ENCODE data around the gene SCYGR7. TPM values are rescaled to one million over a fixed set of nuclear protein-coding genes. Genes with fewer than 3 reads are reported as not detected.
A peak's percentile ranks its signal among the peaks of the same experiment; 100 is the strongest.
"Not testable (repeated sequence)": the region's sequence is repeated elsewhere in the genome, so short reads cannot be mapped to it uniquely, and the experiment has no call there.

SCYGR7 gene
- total and polyA plus RNA-seq, 10 of the 15 experiments (the other 5 are each of a cell fraction or from before 2014, with no cell fraction given) = not detected

GRCh38 chr2:227740705-227741104 lies 12.6 kb downstream of the SCYGR7 start:
- BruUV-seq (replicated peaks); DNase-seq (ENCODE audit: low read depth, low spot score); ATAC-seq; H3K9ac ChIP-seq (ENCODE audit: control insufficient read depth, insufficient read depth, low read length); in situ Hi-C loops (cut with MboI); H3K4me1 ChIP-seq (ENCODE audit: control insufficient read depth, insufficient read depth, low read length); H3K27ac ChIP-seq (ENCODE audit: control insufficient read depth, insufficient read depth); H3K27me3 ChIP-seq (replicated peaks in 1 of 2; ENCODE audit: control insufficient read depth in 2 of 2, insufficient read depth in 2 of 2, low read length in 1 of 2); intact Hi-C loops (cut with micrococcal nuclease; ENCODE audit: unreplicated experiment); H3K4me3 ChIP-seq; H2AFZ ChIP-seq (ENCODE audit: control insufficient read depth, low read depth, low read length); H3K9me3 ChIP-seq (replicated peaks; ENCODE audit: control insufficient read depth, insufficient read depth, low read length); H3K79me2 ChIP-seq (ENCODE audit: control insufficient read depth, insufficient read depth, low read length); H4K20me1 ChIP-seq (ENCODE audit: control insufficient read depth, insufficient read depth); H3K36me3 ChIP-seq (ENCODE audit: control insufficient read depth in 2 of 2, insufficient read depth in 2 of 2, low read length in 1 of 2); FAIRE-seq; H3K4me2 ChIP-seq (ENCODE audit: control insufficient read depth, insufficient read depth): not testable (repeated sequence)
- ChIA-PET POLR2A (interaction anchor here (0.7 kb wide), 1 partner anchor 39 kb away, joined by 3 read pairs; no protein-coding TSS in a partner anchor), SMC1A (ENCODE audit: uncharacterized antibody, unreplicated experiment) (interaction anchor here (0.6 to 1.8 kb wide), 4 partner anchors 25 to 139 kb away, joined by 3 to 14 read pairs (median 4); no protein-coding TSS in a partner anchor), RAD21 (ENCODE audit: unreplicated experiment) (interaction anchor here (0.9 to 1.1 kb wide), 2 partner anchors 26 to 150 kb away, joined by 3 to 6 read pairs; no protein-coding TSS in a partner anchor), CTCF (interaction anchor here (0.7 to 3.8 kb wide), 14 partner anchors 15 to 334 kb away, joined by 3 to 24 read pairs (median 4); no protein-coding TSS in a partner anchor)
- 30% methylated on average over 7 of the region's 7 CpGs for WGBS (ENCODE audit: insufficient coverage, insufficient replicate concordance, low lambda C conversion rate, missing lambda C conversion rate)
- TF ChIP-seq, protein P1, sequence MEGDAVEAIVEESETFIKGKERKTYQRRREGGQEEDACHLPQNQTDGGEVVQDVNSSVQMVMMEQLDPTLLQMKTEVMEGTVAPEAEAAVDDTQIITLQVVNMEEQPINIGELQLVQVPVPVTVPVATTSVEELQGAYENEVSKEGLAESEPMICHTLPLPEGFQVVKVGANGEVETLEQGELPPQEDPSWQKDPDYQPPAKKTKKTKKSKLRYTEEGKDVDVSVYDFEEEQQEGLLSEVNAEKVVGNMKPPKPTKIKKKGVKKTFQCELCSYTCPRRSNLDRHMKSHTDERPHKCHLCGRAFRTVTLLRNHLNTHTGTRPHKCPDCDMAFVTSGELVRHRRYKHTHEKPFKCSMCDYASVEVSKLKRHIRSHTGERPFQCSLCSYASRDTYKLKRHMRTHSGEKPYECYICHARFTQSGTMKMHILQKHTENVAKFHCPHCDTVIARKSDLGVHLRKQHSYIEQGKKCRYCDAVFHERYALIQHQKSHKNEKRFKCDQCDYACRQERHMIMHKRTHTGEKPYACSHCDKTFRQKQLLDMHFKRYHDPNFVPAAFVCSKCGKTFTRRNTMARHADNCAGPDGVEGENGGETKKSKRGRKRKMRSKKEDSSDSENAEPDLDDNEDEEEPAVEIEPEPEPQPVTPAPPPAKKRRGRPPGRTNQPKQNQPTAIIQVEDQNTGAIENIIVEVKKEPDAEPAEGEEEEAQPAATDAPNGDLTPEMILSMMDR (IDR thresholded peaks at IDR 0.05 in 2 of 3, conservative IDR thresholded peaks at IDR 0.05 in 1 of 3; ENCODE audit: control insufficient read depth in 2 of 3, extremely low read depth in 1 of 3, insufficient read depth in 1 of 3, low read depth in 3 of 3, low read length in 3 of 3) = peak in 2 of 3 experiments; percentile 3 to 14; a peak in 1 of 6 replicates
- TF ChIP-seq RAD21 (IDR thresholded peaks at IDR 0.05; ENCODE audit: insufficient read depth, low read depth, low read length) (peak; percentile 29; the same call in 1 of the 2 replicates), BHLHE40 (IDR thresholded peaks at IDR 0.05; ENCODE audit: borderline replicate concordance in 1 of 2, low read depth in 2 of 2, low read length in 1 of 2) (peak; percentile 52 to 77; a peak in 2 of 4 replicates)

DNA sequence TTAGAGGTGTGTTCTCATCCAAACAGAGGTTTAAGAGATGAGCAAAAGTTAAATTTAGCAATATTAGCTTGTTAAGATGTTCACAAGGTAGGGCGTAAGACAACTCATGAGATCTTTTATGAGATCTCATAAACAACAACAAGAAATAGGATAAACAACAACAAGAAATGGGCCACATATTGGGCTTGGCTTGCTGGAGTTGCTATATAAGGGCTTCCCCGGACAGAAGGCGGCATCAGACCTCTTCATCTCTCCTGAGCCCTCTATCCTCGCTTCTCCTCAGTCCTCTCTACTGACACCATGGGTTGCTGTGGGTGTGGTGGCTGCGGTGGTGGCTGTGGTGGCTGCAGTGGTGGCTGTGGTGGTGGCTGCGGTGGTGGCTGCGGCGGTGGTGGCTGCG lies 17.5 kb downstream of the SCYGR7 start, which contains the start of gene SCYGR8:
TSS of gene SCYGR8 (plus strand) at position 301 of the 400 bp plus-strand sequence. CDS start at position 301, 0 bp downstream.
- H3K4me2 ChIP-seq (ENCODE audit: control insufficient read depth, insufficient read depth) = no peak within 1 kb of the TSS
- H3K4me1 ChIP-seq (ENCODE audit: control insufficient read depth, insufficient read depth, low read length) = no peaks in the 10 kb centered on the region
- no peaks in the 10 kb centered on the region for H3K79me2 ChIP-seq (ENCODE audit: control insufficient read depth, insufficient read depth, low read length)
- intact Hi-C loops (cut with micrococcal nuclease; ENCODE audit: unreplicated experiment) = no loop called here
- SMC1A ChIA-PET (ENCODE audit: uncharacterized antibody, unreplicated experiment) = no interaction called here
- H2AFZ ChIP-seq (ENCODE audit: control insufficient read depth, low read depth, low read length) = no peak within 1 kb of the TSS
- RAD21 ChIA-PET (ENCODE audit: unreplicated experiment) = no interaction called here
- BruUV-seq (replicated peaks) = no TSS peak
- FAIRE-seq (no peak), ATAC-seq (no peak), DNase-seq (ENCODE audit: low read depth, low spot score) (no peak)
- H3K9me3 ChIP-seq (replicated peaks; ENCODE audit: control insufficient read depth, insufficient read depth, low read length) = no peaks in the 10 kb centered on the region
- no peak within 1 kb of the TSS for H3K4me3 ChIP-seq
- H3K36me3 ChIP-seq (ENCODE audit: control insufficient read depth in 2 of 2, insufficient read depth in 2 of 2, low read length in 1 of 2) = no peaks in the 10 kb centered on the region
- CTCF ChIA-PET = interaction anchor here (2.0 kb wide), 1 partner anchor 21 kb away, joined by 5 read pairs; no protein-coding TSS in a partner anchor
- no peaks in the 10 kb centered on the region for H3K27me3 ChIP-seq (replicated peaks in 1 of 2; ENCODE audit: control insufficient read depth in 2 of 2, insufficient read depth in 2 of 2, low read length in 1 of 2)
- no peak within 1 kb of the TSS for H3K27ac ChIP-seq (ENCODE audit: control insufficient read depth, insufficient read depth)
- no peak for TF ChIP-seq NFYA (IDR thresholded peaks at IDR 0.05; ENCODE audit: borderline replicate concordance, low read depth, low read length)
- no peaks in the 10 kb centered on the region for H4K20me1 ChIP-seq (ENCODE audit: control insufficient read depth, insufficient read depth)
- 20% methylated on average over 5 of the region's 9 CpGs for WGBS (ENCODE audit: insufficient coverage, insufficient replicate concordance, low lambda C conversion rate, missing lambda C conversion rate)
- H3K9ac ChIP-seq (ENCODE audit: control insufficient read depth, insufficient read depth, low read length) = no peak within 1 kb of the TSS
- POLR2A ChIA-PET = no interaction called here
- in situ Hi-C loops (cut with MboI) = no loop called here

Measured in GM12878 (cell line).